Lower lobe of right lung (tissue), 2 donors: ENCODE data around the gene HSPA12B. TPM values are rescaled to one million over a fixed set of nuclear protein-coding genes. Genes with fewer than 3 reads are reported as not detected.

Experiments used
- ATAC-seq, 2 donors: fragments of 200-7000 bp; cut with Tn5 transposase; one replicate each; pipeline ENCODE4 v1.9.1; 2020 to 2022; ENCODE audit warnings: mild to moderate bottlenecking in 2 of 2, moderate library complexity in 2 of 2
- DNase-seq: peaks from one replicate; pipeline ENCODE4 v3.0.0-alpha.2; 2020
- H3K27ac ChIP-seq: fragments of 200-600 bp; one replicate; pipeline ENCODE4 v1.8.0; 2022
- H3K27me3 ChIP-seq: fragments of 200-600 bp; one replicate; pipeline ENCODE4 v1.8.0; 2022; ENCODE audit warnings: low read depth
- H3K36me3 ChIP-seq: fragments of 200-600 bp; one replicate; pipeline ENCODE4 v1.8.0; 2022; ENCODE audit warnings: mild to moderate bottlenecking
- H3K4me1 ChIP-seq: fragments of 200-600 bp; one replicate; pipeline ENCODE4 v1.8.0; 2022
- H3K4me3 ChIP-seq: fragments of 200-600 bp; one replicate; pipeline ENCODE4 v1.8.0; 2022; ENCODE audit warnings: mild to moderate bottlenecking
- H3K9me3 ChIP-seq: fragments of 200-600 bp; one replicate; pipeline ENCODE4 v1.8.0; 2022
- intact Hi-C: fragments of 100-400 bp; cut with DNase I; formaldehyde crosslinking; loops from one replicate; pipeline ENCODE4 v1.11.0; 2022
- total RNA-seq: library from RNA; stranded (reverse); fragmentation: NEBNext Ultra II Directional; extraction: Animal tissue kit (Norgen Biotek cat#: 25700); gene quantifications from one replicate; pipeline ENCODE4 v1.2.1, GENCODE V29; 2021
- TF ChIP-seq, protein P1 (sequence below): fragments of 200-600 bp; IDR thresholded peaks from one replicate; pipeline ENCODE4 v1.8.0; 2022; ENCODE audit warnings: antibody characterized with exemption, mild to moderate bottlenecking
- donor health status: DM: no; HTN: yes; CAD: no; lungs with severe emphysema.

Gene HSPA12B
- total RNA-seq, 1 donor from 2014 or later, result 36.9 TPM

GRCh38 chr20:3784216-3784853 lies 51.9 kb downstream of the HSPA12B start:
- Histone ChIP-seq H3K27me3 (no peaks in the 10 kb centered on the region), H3K9me3 (no peaks in the 10 kb centered on the region), H3K4me1 (peaks cover 51% of the 10 kb centered on the region), H3K4me3 (peak overlapping the region; percentile 83), H3K27ac (no peak overlapping the region), H3K36me3 (peaks cover 13% of the 10 kb centered on the region)
- TF ChIP-seq, protein P1, sequence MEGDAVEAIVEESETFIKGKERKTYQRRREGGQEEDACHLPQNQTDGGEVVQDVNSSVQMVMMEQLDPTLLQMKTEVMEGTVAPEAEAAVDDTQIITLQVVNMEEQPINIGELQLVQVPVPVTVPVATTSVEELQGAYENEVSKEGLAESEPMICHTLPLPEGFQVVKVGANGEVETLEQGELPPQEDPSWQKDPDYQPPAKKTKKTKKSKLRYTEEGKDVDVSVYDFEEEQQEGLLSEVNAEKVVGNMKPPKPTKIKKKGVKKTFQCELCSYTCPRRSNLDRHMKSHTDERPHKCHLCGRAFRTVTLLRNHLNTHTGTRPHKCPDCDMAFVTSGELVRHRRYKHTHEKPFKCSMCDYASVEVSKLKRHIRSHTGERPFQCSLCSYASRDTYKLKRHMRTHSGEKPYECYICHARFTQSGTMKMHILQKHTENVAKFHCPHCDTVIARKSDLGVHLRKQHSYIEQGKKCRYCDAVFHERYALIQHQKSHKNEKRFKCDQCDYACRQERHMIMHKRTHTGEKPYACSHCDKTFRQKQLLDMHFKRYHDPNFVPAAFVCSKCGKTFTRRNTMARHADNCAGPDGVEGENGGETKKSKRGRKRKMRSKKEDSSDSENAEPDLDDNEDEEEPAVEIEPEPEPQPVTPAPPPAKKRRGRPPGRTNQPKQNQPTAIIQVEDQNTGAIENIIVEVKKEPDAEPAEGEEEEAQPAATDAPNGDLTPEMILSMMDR, result no peak
- ATAC-seq (no peak), DNase-seq (peak; percentile 47)
- intact Hi-C loops, result no loop called here

DNA sequence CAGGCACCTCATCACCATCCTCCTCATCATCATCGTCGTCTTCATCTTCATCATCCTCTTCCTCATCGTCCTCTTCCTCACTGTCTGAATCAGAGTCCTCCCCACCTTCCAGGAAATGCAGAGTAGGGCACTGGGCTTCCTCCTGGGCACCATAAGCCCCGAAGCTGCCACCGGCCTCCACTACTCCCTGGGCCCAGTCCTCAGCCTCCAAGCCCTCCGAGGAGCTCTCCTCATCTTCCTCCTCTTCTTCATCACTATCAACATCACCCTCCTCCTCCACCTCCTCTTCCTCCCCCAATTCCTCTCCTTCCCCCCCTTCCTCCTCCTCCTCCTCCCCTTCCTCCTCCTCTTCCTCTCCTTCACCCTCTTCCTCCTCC lies 52.4 kb downstream of the HSPA12B start:
- H3K4me3 ChIP-seq, result peak overlapping the region; percentile 83
- no peak for DNase-seq
- H3K27me3 ChIP-seq, result no peaks in the 10 kb centered on the region
- no peaks in the 10 kb centered on the region for H3K9me3 ChIP-seq
- peaks cover 51% of the 10 kb centered on the region for H3K4me1 ChIP-seq
- TF ChIP-seq, protein P1, result no peak
- ATAC-seq, result no peak
- peaks cover 13% of the 10 kb centered on the region for H3K36me3 ChIP-seq
- intact Hi-C loops, result no loop called here
- H3K27ac ChIP-seq, result no peak overlapping the region

- peak; percentile 63 for DNase-seq
- ATAC-seq, result peak; percentile 2 to 4
- intact Hi-C loops, result no loop called here
- TF ChIP-seq, protein P1, result no peak
- H3K27ac ChIP-seq, result peak overlapping the region; percentile 87
- H3K4me3 ChIP-seq, result peak overlapping the region; percentile 83
- no peaks in the 10 kb centered on the region for H3K9me3 ChIP-seq
- peaks cover 13% of the 10 kb centered on the region for H3K36me3 ChIP-seq
- peaks cover 51% of the 10 kb centered on the region for H3K4me1 ChIP-seq
- H3K27me3 ChIP-seq, result no peaks in the 10 kb centered on the region
These were observed 53.0 kb downstream of the HSPA12B start for GRCh38 chr20:3785240-3786125.

DNA sequence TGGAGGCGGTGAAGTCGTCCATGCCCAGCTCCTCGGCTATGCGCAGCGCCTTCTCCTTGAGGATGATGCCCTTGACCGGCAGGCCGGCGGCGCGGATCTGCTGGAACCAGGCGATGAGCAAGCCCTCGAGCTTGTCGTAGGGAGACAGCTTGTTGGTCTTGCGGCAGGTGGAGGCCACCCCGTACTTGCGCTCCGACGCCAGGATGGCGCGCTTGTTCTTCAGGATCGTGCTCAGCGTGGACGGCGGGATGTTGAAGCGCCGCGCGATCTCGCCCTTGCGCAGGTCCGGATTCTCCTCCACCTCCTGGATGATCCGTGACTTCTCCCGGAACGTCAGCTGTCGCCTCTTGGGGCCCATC lies 53.6 kb downstream of the HSPA12B start:
- peak; percentile 77 for DNase-seq
- Histone ChIP-seq H3K36me3 (peaks cover 13% of the 10 kb centered on the region), H3K4me1 (peaks cover 45% of the 10 kb centered on the region), H3K27ac (peak overlapping the region; percentile 87), H3K9me3 (no peaks in the 10 kb centered on the region), H3K27me3 (no peaks in the 10 kb centered on the region), H3K4me3 (peak overlapping the region; percentile 83)
- TF ChIP-seq, protein P1, result no peak
- peak; percentile 9 to 18 for ATAC-seq
- intact Hi-C loops, result no loop called here

GRCh38 chr20:3786665-3787323 lies 54.3 kb downstream of the HSPA12B start, which contains the start of gene CENPB:
Gene CENPB (minus strand): TSS chr20:3786740. CDS start chr20:3786483, 257 bp downstream.
- TF ChIP-seq, protein P1, result peak; percentile 82
- intact Hi-C loops, result no loop called here
- ATAC-seq (peak; percentile 96 to 97), DNase-seq (peak; percentile 91)
- H3K9me3 ChIP-seq, result no peaks in the 10 kb centered on the region
- H3K36me3 ChIP-seq, result peaks cover 13% of the 10 kb centered on the region
- no peaks in the 10 kb centered on the region for H3K27me3 ChIP-seq
- peak within 1 kb of the TSS; percentile 83 for H3K4me3 ChIP-seq
- peak within 1 kb of the TSS; percentile 87 for H3K27ac ChIP-seq
- peaks cover 39% of the 10 kb centered on the region for H3K4me1 ChIP-seq
